ENCODE measurements around the gene FBXO41. TPM values are rescaled to one million over a fixed set of nuclear protein-coding genes. Genes with fewer than 3 reads are reported as not detected.

FBXO41 gene
- total and polyA plus RNA-seq, 7 donors = under 0.01 to 4.4 (median 1.9) TPM

GRCh38 chr2:73291093-73291460, 6.8 kb upstream of the FBXO41 start:
- no peak for TF ChIP-seq CTCF (IDR thresholded peaks at IDR 0.05)
- no peak for TF ChIP-seq POLR2AphosphoS5 (IDR thresholded peaks at IDR 0.05)
- TF ChIP-seq EP300 (IDR thresholded peaks at IDR 0.05) = no peak
- no peak for TF ChIP-seq POLR2A (IDR thresholded peaks at IDR 0.05)
- WGBS, 2 donors = 3 to 6% methylated on average over 34 of the region's 34 CpGs
- H3K9me3 ChIP-seq = no peaks in the 10 kb centered on the region
- H3K27ac ChIP-seq = no peak overlapping the region
- H3K36me3 ChIP-seq = no peaks in the 10 kb centered on the region
- peak overlapping the region in 2 of 4 donors; percentile 20 to 31 for H3K4me3 ChIP-seq
- no peak for DNase-seq
- intact Hi-C loops (cut with DNase I) = no loop called here
- peaks cover 0 to 30% (median 20%) of the 10 kb centered on the region in 4 donors for H3K4me1 ChIP-seq
- H3K27me3 ChIP-seq = peaks cover 40 to 94% (median 62%) of the 10 kb centered on the region in 3 donors

- H3K27me3 ChIP-seq = peaks cover 35 to 94% (median 58%) of the 10 kb centered on the region in 3 donors
- peaks cover 0 to 30% (median 20%) of the 10 kb centered on the region in 4 donors for H3K4me1 ChIP-seq
- H3K4me3 ChIP-seq = no peak overlapping the region
- TF ChIP-seq POLR2A (IDR thresholded peaks at IDR 0.05) (no peak), CTCF (IDR thresholded peaks at IDR 0.05) (no peak), POLR2AphosphoS5 (IDR thresholded peaks at IDR 0.05) (no peak), EP300 (IDR thresholded peaks at IDR 0.05) (no peak)
- intact Hi-C loops (cut with DNase I) = no loop called here
- WGBS, 2 donors = 58 to 61% methylated on average over 6 of the region's 6 CpGs
- no peaks in the 10 kb centered on the region for H3K36me3 ChIP-seq
- DNase-seq = no peak
- H3K9me3 ChIP-seq = no peaks in the 10 kb centered on the region
- H3K27ac ChIP-seq = no peak overlapping the region
These were observed 6.0 kb upstream of the FBXO41 start for GRCh38 chr2:73290049-73290839.

- no peaks in the 10 kb centered on the region for H3K36me3 ChIP-seq
- H3K4me3 ChIP-seq = no peak overlapping the region
- no peak for DNase-seq
- peaks cover 27 to 94% (median 50%) of the 10 kb centered on the region in 3 donors for H3K27me3 ChIP-seq
- no peak overlapping the region for H3K27ac ChIP-seq
- no peaks in the 10 kb centered on the region for H3K9me3 ChIP-seq
- intact Hi-C loops (cut with DNase I) = no loop called here
- TF ChIP-seq EP300 (IDR thresholded peaks at IDR 0.05) (no peak), CTCF (IDR thresholded peaks at IDR 0.05) (no peak), POLR2A (IDR thresholded peaks at IDR 0.05) (no peak), POLR2AphosphoS5 (IDR thresholded peaks at IDR 0.05) (no peak)
- peaks cover 0 to 39% (median 29%) of the 10 kb centered on the region in 4 donors for H3K4me1 ChIP-seq
These were observed 5.0 kb upstream of the FBXO41 start for GRCh38 chr2:73289304-73289703.

GRCh38 chr2:73286134-73286655, 1.9 kb upstream of the FBXO41 start:
- DNase-seq = no peak
- WGBS, 2 donors = 94 to 95% methylated on average over 3 of the region's 3 CpGs
- intact Hi-C loops (cut with DNase I) = no loop called here
- H3K4me1 ChIP-seq = peaks cover 0 to 24% (median 20%) of the 10 kb centered on the region in 4 donors
- no peaks in the 10 kb centered on the region for H3K36me3 ChIP-seq
- H3K4me3 ChIP-seq = no peak overlapping the region
- H3K9me3 ChIP-seq = no peaks in the 10 kb centered on the region
- H3K27me3 ChIP-seq = peaks cover under 1 to 71% (median 19%) of the 10 kb centered on the region in 3 donors
- no peak overlapping the region for H3K27ac ChIP-seq
- TF ChIP-seq EP300 (IDR thresholded peaks at IDR 0.05) (no peak), POLR2A (IDR thresholded peaks at IDR 0.05) (no peak), POLR2AphosphoS5 (IDR thresholded peaks at IDR 0.05) (no peak), CTCF (IDR thresholded peaks at IDR 0.05) (no peak)
